Keratinocyte (primary cell): Measurements from ENCODE around the gene SORBS1. TPM values are rescaled to one million over a fixed set of nuclear protein-coding genes. Genes with fewer than 3 reads are reported as not detected.

ENCODE experiments used
- DNase-seq: peaks from one replicate; pipeline ENCODE4 v3.0.0-alpha.2; 2011; ENCODE audit warnings: low read depth, missing footprints, low spot score
- FAIRE-seq: peaks from 2 replicates; lab custom pipeline; 2011; peaks lifted over from hg19 to GRCh38; lab: Jason Lieb, UNC
- H2AFZ ChIP-seq: 2 replicates; pipeline ENCODE4 v1.6.0; 2012; ENCODE audit warnings: low read length, control low read depth, inconsistent platforms; ENCODE audit not compliant: control insufficient read depth
- H3K27ac ChIP-seq: 2 replicates; pipeline ENCODE4 v1.5.1; 2011; ENCODE audit warnings: low read length; ENCODE audit not compliant: control insufficient read depth, insufficient read depth
- H3K27me3 ChIP-seq: 3 replicates; pipeline ENCODE4 v1.6.0; 2011; ENCODE audit warnings: low read length; ENCODE audit not compliant: control insufficient read depth, insufficient read depth; ENCODE audit errors: extremely low read depth
- H3K36me3 ChIP-seq, 2 experiments: 2 replicates in 1 of 2; 3 replicates in 1 of 2; pipeline ENCODE4 v1.5.1; 2011; ENCODE audit warnings: low read length in 2 of 2, mild to moderate bottlenecking in 1 of 2; ENCODE audit not compliant: control insufficient read depth in 2 of 2, insufficient read depth in 2 of 2; ENCODE audit errors: extremely low read depth in 1 of 2
- H3K4me1 ChIP-seq: 3 replicates; pipeline ENCODE4 v1.5.1; 2011; ENCODE audit warnings: low read length; ENCODE audit not compliant: control insufficient read depth, insufficient read depth; ENCODE audit errors: extremely low read depth
- H3K4me2 ChIP-seq: 3 replicates; pipeline ENCODE4 v1.6.0; 2011; ENCODE audit warnings: low read depth, low read length; ENCODE audit not compliant: control insufficient read depth, insufficient read depth; ENCODE audit errors: extremely low read depth
- H3K4me3 ChIP-seq, 3 experiments: fragments of 200-600 bp in 1 of 3; sonication (generic) in 1 of 3; 2 replicates in 2 of 3; 3 replicates in 1 of 3; pipeline ENCODE4 v1.5.1; 2011 to 2016; ENCODE audit warnings: low read length in 3 of 3, mild to moderate bottlenecking in 3 of 3, control low read depth in 2 of 3, inconsistent platforms in 1 of 3, low read depth in 1 of 3, mixed read lengths in 1 of 3, mixed run types in 1 of 3, moderate library complexity in 1 of 3; ENCODE audit not compliant: control insufficient read depth in 2 of 3, insufficient read depth in 2 of 3; ENCODE audit errors: extremely low read depth in 1 of 3
- H3K79me2 ChIP-seq: 2 replicates; pipeline ENCODE4 v1.6.0; 2012; ENCODE audit warnings: low read length; ENCODE audit not compliant: control insufficient read depth, insufficient read depth
- H3K9ac ChIP-seq: 3 replicates; pipeline ENCODE4 v1.6.0; 2011; ENCODE audit warnings: low read length; ENCODE audit not compliant: control insufficient read depth, insufficient read depth; ENCODE audit errors: extremely low read depth
- H3K9me1 ChIP-seq: 3 replicates; pipeline ENCODE4 v1.6.0; 2011; ENCODE audit warnings: low read length; ENCODE audit not compliant: control insufficient read depth, insufficient read depth; ENCODE audit errors: extremely low read depth
- H3K9me3 ChIP-seq: 2 replicates; pipeline ENCODE4 v1.5.1; 2012; ENCODE audit warnings: low read depth, low read length; ENCODE audit not compliant: control insufficient read depth
- H4K20me1 ChIP-seq: 3 replicates; pipeline ENCODE4 v1.6.0; 2011; ENCODE audit warnings: low read length; ENCODE audit not compliant: control insufficient read depth, insufficient read depth; ENCODE audit errors: extremely low read depth
- CTCF ChIP-seq, 3 experiments: IDR thresholded peaks in 1 of 3; conservative IDR thresholded peaks in 1 of 3; optimal IDR thresholded peaks in 1 of 3; 2 replicates in 2 of 3; 3 replicates in 1 of 3; pipeline versions ENCODE3 to v1.5.1; 2011; ENCODE audit warnings: low read length in 3 of 3, mild to moderate bottlenecking in 3 of 3, moderate library complexity in 2 of 3, control low read depth in 1 of 3, inconsistent platforms in 1 of 3; ENCODE audit not compliant: insufficient read depth in 2 of 3; ENCODE audit errors: extremely low read depth in 1 of 3
- EZH2 ChIP-seq: IDR thresholded peaks from one replicate; pipeline ENCODE4 v1.6.1; 2012; ENCODE audit warnings: inconsistent platforms, mild to moderate bottlenecking, low read length, moderate library complexity
- dilution Hi-C: fragments of 300-500 bp; cut with MboI; formaldehyde crosslinking; loops from one replicate; pipeline ENCODE4 v1.7.0; 2020; ENCODE audit warnings: low sequenced_read_pairs; ENCODE audit not compliant: extremely low pct_ligation_motif_present
- polyA plus RNA-seq, 5 experiments: library from polyadenylated mRNA; depleted of rRNA in 3 of 5; stranded (reverse) in 3 of 5; stranded (forward) in 1 of 5; unstranded in 1 of 5; fragments of >200 nt; gene quantifications; 1 replicate in 1 of 5; 2 replicates in 3 of 5; 3 replicates in 1 of 5; pipeline versions ENCODE4 v1.2.1 to v1.2.3, GENCODE V29; 2011 to 2012; ENCODE audit warnings: missing spikeins in 2 of 5, low read depth in 1 of 5, low replicate concordance in 1 of 5

SORBS1 gene
- polyA plus RNA-seq, 1 donor (not counting 4 experiments of a cell fraction or from before 2014, with no cell fraction given): 0.42 TPM

- H3K4me1 ChIP-seq: peaks cover 23% of the 10 kb centered on the region
These were observed 204.8 kb downstream of the SORBS1 start for GRCh38 chr10:95356190-95356955.

GRCh38 chr10:95355301-95355700 lies 205.9 kb downstream of the SORBS1 start:
- Histone ChIP-seq H3K4me2 (no peak overlapping the region), H2AFZ (no peak overlapping the region), H4K20me1 (no peaks in the 10 kb centered on the region), H3K79me2 (no peaks in the 10 kb centered on the region), H3K9me3 (no peaks in the 10 kb centered on the region), H3K9ac (no peak overlapping the region), H3K4me1 (peaks cover 32% of the 10 kb centered on the region), H3K27ac (no peak overlapping the region), H3K36me3 (no peaks in the 10 kb centered on the region), H3K4me3 (no peak overlapping the region), H3K27me3 (no peaks in the 10 kb centered on the region), H3K9me1 (no peaks in the 10 kb centered on the region)
- DNase-seq (no peak), FAIRE-seq (no peak)
- no peak for TF ChIP-seq CTCF (optimal IDR thresholded peaks at IDR 0.05 in 1 of 3, IDR thresholded peaks at IDR 0.05 in 1 of 3, conservative IDR thresholded peaks at IDR 0.05 in 1 of 3; ENCODE audit: extremely low read depth in 1 of 3, insufficient read depth in 2 of 3, low read length in 3 of 3)
- dilution Hi-C loops: no loop called here

More at GRCh38 chr10:95356190-95356955, 204.8 kb downstream of the SORBS1 start:
- Histone ChIP-seq H3K9me1 (no peaks in the 10 kb centered on the region), H3K9me3 (no peaks in the 10 kb centered on the region), H3K36me3 (no peaks in the 10 kb centered on the region), H3K4me2 (no peak overlapping the region), H3K79me2 (no peaks in the 10 kb centered on the region), H2AFZ (no peak overlapping the region), H4K20me1 (no peaks in the 10 kb centered on the region), H3K27me3 (no peaks in the 10 kb centered on the region), H3K9ac (no peak overlapping the region), H3K27ac (no peak overlapping the region), H3K4me3 (no peak overlapping the region)
- TF ChIP-seq CTCF (optimal IDR thresholded peaks at IDR 0.05 in 1 of 3, IDR thresholded peaks at IDR 0.05 in 1 of 3, conservative IDR thresholded peaks at IDR 0.05 in 1 of 3; ENCODE audit: extremely low read depth in 1 of 3, insufficient read depth in 2 of 3, low read length in 3 of 3) (no peak), EZH2 (no peak)
- DNase-seq (no peak), FAIRE-seq (no peak)
- dilution Hi-C loops: no loop called here
